HG03565 (cell line): ENCODE results near the gene TTC34.
"Not testable (repeated sequence)": the region's sequence is repeated elsewhere in the genome, so short reads cannot be mapped to it uniquely, and the experiment has no call there.

ENCODE experiments used
- ATAC-seq: cut with Tn5 transposase; IDR thresholded peaks from one replicate; pipeline ENCODE4 v1.9.1; 2021; ENCODE audit warnings: mild to moderate bottlenecking, moderate library complexity; ENCODE audit not compliant: unreplicated experiment

The TTC34 gene

DNA sequence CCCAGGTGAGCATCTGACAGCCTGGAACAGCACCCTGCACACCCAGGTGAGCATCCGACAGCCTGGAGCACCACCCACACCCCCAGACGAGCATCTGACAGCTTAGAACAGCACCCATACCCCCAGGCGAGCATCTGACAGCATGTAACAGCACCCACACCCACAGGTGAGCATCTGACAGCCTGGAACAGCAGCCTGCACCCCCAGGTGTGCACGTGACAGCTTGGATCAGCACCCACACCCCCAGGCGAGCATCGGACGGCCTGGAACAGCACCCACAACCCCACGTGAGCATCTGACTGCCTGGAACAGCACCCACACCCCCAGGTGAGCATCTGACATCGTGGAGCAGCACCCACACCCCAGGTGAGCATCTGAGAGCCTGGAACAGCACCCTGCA lies 116.6 kb downstream of the TTC34 start:
- ATAC-seq = not testable (repeated sequence)

DNA sequence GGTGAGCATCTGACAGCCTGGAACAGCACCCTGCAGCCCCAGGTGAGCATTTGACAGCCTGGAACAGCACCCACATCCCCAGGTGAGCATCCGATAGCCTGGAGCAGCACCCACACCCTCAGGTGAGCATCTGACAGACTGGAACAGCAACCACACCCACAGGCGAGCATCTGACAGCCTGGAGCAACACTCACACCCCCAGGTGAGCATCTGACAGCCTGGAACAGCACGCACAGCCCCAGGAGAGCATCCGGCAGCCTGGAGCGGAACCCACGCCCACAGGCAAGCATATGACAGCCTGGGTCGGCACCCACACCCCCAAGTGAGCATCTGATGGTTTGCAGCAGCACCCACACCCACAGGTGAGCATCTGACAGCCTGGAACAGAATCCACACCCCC lies 117.5 kb downstream of the TTC34 start:
- not testable (repeated sequence) for ATAC-seq

DNA sequence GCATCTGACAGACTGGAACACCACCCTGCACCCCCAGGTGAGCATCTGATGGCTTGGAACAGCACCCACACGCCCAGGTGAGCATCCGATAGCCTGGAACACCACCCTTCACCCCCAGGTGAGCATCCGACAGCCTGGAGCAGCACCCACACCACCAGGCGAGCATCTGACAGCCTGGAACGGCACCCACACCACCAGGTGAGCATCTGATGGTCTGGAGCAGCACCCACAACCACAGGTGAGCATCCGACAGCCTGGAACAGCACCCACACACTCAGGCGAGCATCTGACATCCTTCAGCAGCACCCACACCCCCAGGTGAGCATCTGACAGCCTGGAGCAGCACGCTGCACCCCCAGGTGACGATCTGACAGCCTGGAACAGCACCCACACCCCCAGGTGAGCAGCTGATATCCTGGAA lies 118.2 kb downstream of the TTC34 start:
- not testable (repeated sequence) for ATAC-seq

DNA sequence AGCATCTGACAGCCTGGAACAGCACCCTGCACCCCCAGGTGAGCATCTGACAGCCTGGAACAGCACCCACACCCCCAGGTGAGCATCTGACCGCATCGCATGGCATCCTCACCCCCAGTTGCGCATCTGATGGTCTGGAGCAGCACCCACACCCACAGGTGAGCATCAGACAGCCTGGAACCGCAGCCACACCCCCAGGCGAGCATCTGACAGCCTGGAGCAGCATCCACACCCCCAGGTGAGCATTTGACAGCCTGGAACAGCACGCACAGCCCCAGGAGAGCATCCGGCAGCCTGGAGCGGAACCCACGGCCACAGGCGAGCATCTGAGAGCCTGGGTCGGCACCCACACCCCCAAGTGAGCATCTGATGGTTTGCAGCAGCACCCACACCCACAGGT lies 118.6 kb downstream of the TTC34 start:
- ATAC-seq = not testable (repeated sequence)

DNA sequence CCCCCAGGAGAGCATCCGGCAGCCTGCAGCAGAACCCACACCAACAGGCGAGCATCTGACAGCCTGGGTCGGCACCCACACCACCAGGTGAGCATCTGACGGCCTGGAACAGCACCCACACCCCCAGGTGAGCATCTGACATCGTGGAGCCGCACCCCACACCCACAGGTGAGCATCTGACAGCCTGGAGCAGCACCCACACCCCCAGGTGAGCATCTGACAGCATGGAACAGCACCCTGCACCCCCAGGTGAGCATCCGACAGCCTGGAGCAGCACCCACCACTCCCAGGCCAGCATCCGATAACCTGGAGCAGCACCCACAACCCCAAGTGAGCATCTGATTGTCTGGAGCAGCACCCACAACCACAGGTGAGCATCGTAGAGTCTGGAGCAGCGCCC lies 124.8 kb downstream of the TTC34 start:
- not testable (repeated sequence) for ATAC-seq

DNA sequence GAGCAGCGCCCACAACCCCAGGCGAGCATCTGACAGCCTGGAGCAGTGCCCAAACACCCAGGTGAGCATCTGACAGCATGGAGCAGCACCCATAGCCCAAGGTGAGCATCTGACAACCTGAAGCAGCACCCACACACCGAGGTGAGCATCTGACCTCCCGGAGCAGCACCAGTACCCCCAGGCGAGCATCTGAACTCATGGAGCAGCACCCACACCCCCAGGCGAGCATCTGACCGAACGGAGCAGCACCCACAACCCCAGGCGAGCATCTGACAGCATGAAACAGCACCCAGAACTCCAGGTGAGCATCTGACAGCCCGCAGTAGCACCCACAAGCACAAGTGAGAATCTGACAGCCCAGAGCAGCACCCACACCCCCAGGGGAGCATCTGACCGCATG lies 129.8 kb downstream of the TTC34 start:
- ATAC-seq = not testable (repeated sequence)

DNA sequence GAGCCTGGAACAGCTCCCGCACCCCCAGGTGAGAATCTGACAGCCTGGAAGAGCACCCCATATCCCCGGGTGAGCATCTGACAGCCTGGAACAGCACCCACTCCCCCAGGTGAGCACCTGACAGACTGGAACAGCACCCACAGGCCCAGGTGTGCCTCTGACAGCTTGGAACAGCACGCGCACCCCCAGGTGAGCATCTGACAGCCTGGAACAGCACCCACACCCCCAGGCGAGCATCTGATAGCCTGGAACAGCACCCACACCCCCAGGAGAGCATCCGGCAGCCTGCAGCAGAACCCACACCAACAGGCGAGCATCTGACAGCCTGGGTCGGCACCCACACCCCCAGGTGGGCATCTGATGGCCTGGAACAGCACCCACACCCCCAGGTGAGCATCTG lies 141.7 kb downstream of the TTC34 start:
- not testable (repeated sequence) for ATAC-seq

DNA sequence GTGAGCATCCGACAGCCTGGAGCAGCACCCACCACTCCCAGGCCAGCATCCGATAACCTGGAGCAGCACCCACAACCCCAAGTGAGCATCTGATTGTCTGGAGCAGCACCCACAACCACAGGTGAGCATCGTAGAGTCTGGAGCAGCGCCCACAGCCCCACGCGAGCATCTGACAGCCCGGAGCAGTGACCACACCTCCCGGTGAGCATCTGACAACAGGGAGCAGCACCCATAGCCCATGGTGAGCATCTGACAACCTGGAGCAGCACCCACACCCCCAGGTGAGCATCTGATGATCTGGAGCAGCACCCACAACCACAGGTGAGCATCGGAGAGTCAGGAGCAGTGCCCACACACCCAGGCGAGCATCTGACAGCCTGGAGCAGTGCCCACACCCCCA lies 143.6 kb downstream of the TTC34 start:
- ATAC-seq = not testable (repeated sequence)

DNA sequence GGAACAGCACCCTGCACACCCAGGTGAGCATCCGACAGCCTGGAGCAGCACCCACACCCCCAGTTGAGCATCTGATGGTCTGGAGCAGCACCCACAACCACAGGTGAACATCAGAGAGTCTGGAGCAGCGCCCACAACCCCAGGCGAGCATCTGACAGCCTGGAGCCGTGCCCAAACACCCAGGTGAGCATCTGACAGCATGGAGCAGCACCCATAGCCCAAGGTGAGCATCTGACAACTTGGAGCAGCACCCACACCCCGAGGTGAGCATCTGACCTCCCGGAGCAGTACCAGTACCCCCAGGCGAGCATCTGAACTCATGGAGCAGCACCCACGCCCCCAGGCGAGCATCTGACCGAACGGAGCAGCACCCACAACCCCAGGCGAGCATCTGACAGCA lies 144.4 kb downstream of the TTC34 start:
- not testable (repeated sequence) for ATAC-seq

DNA sequence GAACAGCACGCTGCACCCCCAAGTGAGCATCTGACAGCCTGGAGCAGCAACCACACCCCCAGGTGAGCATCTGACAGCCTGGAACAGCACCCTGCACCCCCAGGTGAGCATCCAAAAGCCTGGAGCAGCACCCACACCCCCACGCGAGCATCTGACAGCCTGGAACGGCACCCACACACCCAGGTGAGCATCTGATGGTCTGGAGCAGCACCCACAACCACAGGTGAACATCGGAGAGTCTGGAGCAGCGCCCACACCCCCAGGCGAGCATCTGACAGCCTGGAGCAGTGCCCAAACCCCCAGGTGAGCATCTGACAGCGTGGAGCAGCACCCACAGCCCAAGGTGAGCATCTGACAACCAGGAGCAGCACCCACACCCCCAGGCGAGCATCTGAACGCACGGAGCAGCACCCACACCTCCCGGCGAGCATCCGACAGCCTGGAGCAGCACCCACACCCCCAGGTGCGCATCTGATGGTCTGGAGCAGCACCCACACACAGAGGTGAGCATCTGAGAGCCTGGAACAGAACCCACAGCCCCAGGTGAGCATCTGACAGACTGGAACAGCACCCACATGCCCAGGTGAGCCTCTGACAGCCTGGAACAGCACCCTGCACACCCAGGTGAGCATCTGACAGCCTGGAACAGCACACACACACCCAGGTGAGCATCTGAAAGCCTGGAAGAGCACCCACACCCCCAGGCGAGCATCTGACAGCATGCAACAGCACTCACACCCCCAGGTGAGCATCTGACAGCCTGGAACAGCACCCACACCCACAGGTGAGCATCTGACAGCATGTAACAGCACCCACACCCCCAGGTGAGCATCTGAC lies 145.7 kb downstream of the TTC34 start:
- ATAC-seq = not testable (repeated sequence)

DNA sequence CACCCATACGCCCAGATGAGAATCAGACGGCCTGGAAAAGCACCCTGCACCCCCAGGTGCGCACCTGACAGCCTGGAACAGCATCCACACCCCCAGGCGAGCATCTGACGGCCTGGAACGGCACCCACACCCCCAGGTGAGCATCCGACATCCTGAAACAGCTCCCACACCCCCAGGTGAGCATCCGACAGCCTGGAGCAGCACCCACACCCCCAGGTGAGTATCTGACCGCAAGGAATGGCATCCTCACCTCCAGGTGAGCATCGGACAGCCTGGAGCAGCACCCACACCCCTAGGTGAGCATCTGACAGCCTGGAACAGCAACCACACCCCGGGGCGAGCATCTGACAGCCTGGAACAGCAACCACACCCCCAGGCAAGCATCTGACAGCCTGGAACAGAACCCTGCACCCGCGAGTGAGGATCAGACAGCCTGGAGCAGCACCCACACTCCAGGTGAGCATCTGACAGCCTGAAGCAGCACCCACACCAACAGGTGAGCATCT lies 147.0 kb downstream of the TTC34 start:
- ATAC-seq = not testable (repeated sequence)

DNA sequence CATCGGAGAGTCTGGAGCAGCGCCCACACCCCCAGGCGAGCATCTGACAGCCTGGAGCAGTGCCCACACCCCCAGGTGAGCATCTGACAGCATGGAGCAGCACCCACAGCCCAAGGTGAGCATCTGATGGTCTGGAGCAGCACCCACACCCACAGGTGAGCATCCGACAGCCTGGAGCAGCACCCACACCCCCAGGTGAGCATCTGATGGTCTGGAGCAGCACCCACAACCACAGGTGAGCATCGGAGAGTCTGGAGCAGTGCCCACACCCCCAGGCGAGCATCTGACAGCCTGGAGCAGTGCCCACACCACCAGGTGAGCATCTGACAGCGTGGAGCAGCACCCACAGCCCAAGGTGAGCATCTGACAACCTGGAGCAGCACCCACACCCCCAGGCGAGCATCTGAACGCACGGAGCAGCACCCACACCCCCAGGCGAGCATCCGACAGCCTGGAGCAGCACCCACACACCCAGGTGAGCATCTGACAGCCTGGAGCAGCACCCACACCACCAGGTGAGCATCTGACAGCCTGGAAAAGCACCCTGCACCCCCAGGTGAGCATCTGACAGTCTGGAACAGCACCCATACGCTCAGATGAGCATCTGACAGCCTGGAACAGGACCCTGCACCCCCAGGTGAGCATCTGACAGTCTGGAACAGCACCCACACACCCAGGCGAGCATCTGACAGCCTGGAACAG lies 147.6 kb downstream of the TTC34 start:
- ATAC-seq = not testable (repeated sequence)

DNA sequence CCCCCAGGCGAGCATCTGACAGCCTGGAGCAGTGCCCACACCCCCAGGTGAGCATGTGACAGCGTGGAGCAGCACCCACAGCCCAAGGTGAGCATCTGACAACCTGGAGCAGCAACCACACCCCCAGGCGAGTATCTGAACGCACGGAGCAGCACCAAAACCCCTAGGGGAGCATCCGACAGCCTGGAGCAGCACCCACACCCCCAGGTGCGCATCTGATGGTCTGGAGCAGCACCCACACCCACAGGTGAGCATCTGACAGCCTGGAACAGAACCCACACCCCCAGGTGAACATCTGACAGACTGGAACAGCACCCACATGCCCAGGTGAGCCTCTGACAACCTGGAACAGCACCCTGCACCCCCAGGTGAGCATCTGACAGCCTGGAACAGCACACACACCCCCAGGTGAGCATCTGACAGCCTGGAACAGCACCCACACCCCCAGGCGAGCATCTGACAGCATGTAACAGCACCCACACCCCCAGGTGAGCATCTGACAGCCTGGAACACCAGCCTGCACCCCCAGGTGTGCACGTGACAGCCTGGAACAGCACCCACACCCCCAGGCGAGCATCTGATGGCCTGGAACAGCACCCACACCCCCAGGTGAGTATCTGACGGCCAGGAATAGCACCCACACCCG lies 148.4 kb downstream of the TTC34 start:
- not testable (repeated sequence) for ATAC-seq

DNA sequence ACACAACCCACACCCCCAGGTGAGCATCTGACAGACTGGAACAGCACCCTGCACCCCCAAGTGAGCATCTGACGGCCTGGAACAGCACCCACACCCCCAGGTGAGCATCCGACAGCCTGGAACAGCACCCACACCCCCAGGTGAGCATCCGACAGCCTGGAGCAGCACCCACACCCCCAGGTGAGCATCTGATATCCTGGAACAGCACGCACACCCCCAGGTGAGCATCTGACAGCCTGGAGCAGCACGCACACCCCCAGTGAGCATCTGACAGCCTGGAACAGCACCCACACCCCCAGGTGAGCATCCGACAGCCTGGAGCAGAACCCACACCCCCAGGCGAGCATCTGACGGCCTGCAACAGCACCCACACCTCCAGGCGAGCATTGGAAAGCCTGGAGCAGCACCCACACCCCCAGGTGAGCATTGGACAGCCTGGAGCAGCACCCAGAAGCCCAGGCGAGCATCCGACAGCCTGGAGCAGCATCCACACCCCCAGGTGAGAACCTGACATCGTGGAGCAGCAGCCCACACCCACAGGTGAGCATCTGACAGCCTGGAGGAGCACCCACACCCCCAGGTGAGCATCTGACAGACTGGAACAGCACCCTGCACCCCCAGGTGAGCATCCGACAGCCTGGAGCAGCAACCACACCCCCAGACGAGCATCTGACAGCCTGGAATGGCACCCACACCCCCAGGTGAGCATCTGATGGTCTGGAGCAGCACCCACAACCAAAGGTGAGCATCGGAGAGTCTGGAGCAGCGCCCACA lies 149.2 kb downstream of the TTC34 start:
- not testable (repeated sequence) for ATAC-seq

DNA sequence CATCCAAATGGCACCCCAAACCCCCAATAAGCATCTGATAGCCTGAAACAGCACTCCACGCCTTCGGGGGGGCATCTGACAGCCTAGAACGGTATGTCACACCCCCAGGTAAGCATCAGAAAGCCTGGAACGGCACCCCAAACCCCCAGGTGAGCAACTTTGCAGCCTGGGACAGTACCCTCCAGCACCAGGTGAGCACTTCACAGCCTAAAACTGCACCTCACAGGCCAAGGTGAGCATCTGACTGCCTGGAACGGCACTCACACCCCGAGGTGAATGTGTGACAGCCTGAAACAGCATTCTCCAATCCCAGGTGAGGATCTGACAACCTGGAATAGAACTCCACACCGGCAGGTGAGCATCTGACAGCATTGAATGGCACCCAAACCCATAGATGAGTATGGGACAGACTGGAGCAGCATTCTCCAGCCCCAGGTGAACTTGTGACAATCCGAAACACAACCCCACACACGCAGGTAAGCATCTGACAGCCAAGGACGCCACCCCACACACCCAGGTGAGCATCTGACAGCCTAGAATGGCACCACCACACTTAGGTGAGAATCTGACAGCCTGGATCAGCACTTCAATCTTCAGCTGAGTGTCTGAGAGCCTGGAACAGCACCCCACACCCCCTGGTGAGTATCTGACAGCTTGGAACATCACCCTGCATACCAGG lies 150.4 kb downstream of the TTC34 start:
- no peak for ATAC-seq

DNA sequence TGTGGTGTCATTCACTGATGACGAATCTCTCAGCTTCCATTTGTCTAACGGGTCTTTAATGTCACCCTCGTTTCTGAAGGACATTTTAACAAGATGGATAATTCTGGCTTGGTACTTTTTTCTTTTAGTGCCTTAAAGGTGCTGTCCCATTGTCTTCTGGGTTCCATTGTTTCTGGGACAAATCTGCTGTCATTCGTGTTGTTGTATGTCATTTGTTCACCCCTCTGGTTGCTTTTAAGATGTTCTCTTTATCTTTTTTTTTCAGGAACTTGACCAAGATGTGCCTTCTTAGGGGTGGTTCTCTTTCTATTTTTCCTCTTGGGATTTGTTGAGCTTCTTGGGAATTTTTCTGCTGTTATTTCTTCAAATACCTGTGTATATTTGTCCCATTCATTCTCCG lies 154.7 kb downstream of the TTC34 start:
- no peak for ATAC-seq

DNA sequence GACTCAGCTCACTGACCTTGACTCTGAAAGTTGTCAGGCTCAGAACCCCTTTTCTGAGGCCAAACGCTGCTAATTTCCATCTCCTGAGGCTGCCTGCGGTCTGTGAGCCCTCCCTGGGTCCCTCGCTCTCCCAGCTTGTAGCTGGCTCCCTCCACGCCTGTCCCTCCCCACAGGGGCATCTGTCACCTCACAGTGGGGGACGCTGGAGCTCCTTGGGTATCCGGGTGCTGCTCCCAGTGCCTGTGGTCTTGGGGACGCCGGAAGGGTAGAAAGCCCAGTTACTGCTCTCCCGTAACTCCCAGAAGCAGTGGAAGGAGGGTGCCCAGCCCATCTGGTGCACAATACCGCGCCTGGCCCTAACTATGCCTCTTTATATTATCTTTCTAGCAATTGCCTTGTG lies 155.7 kb downstream of the TTC34 start:
- no peak for ATAC-seq

DNA sequence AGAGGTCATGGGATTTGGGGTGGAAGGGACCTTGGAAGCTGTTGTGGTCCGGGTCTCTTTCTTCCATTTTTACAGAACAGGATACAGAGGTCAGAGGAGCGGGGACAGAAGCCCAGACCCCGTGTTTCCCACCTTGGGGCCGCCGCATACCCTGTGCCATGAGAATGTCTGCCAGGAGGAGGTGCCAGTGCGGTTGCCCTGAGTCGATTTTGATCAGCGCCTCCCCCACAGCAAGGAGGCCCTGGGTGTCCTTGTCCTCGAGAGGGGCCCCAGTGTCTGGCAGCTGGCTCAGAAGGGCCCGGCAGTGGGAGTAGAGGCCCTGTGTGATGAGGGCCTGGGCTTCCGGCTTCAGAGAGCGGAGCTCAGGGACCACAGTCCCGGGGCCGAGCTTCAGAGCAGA lies 156.3 kb downstream of the TTC34 start:
- ATAC-seq = no peak

DNA sequence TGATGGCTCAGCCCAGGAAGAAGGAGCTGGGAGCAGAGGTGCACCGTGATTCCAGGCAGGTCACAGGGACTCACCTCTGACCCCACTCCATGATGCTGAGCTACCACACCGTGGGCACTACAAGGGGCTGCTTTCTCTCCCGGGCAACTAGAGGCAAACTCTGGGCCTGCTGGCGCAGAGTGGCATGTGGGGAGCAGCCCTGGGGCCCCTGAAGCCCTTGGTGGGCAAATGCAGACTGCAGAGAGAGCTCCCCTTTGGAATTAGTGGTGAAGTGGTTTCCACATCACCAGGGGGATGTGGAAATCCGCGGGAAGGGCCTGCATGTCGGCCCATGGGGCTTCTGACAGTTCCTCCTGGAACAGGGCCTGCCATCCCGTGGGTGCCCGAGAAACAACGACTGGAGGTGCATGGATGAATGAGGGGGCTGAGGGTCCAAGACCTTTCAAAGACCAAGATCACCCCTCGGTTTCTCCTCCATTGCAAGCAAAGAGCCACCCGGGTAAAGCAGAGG lies 156.8 kb downstream of the TTC34 start:
- ATAC-seq = no peak

DNA sequence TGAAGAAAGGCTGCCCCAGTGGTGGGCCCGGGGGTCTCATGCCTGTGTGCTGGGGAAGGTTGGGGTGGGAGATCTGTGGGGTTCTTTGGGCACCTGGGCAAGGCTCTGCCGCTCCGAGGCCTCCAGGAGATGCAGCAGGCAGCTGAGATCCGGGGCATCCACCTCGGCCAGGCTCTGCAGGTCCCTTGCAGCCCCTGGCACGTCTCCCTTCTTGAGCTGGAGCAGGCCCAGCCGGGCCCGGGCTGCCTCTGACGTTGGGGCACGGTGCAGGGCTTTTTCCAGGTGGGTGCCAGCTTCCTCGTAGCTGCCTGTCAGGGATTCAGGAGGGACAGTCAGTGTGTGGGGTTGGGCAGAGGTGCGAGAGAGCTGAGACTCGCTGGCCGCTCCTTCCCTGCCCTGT lies 157.3 kb downstream of the TTC34 start:
- ATAC-seq = no peak
